ENCODE data around the gene RNGTT. TPM values are rescaled to one million over a fixed set of nuclear protein-coding genes. Genes with fewer than 3 reads are reported as not detected.

The RNGTT gene
- total and polyA plus RNA-seq, 10 of the 15 experiments (the other 5 are each of a cell fraction or from before 2014, with no cell fraction given): 7.7 to 30.4 (median 22.2) TPM

- ATAC-seq (no peak), FAIRE-seq (no peak), DNase-seq (ENCODE audit: low read depth, low spot score) (no peak)
- 96% methylated on average over 1 of the region's 1 CpG for WGBS (ENCODE audit: insufficient coverage, insufficient replicate concordance, low lambda C conversion rate, missing lambda C conversion rate)
- BruUV-seq (replicated peaks): no TSS peak
- 0 out of 4 replicates have a peak, but pooled peaks cover 2 to 3% of the 10 kb centered on the region in 2 experiments for H3K36me3 ChIP-seq (ENCODE audit: control insufficient read depth in 2 of 2, insufficient read depth in 2 of 2, low read length in 1 of 2)
- intact Hi-C loops (cut with micrococcal nuclease; ENCODE audit: unreplicated experiment): no loop called here
- ChIA-PET CTCF (interaction anchor here (1.4 kb wide), 1 partner anchor 10 kb away, joined by 10 read pairs; the partner anchor contains the start of gene RNGTT), RAD21 (ENCODE audit: unreplicated experiment) (no interaction called here), SMC1A (ENCODE audit: uncharacterized antibody, unreplicated experiment) (interaction anchor here (1.3 kb wide), 1 partner anchor 13 kb away, joined by 3 read pairs; no protein-coding TSS in a partner anchor), POLR2A (no interaction called here)
- peaks cover 34% of the 10 kb centered on the region for H3K79me2 ChIP-seq (ENCODE audit: control insufficient read depth, insufficient read depth, low read length)
- H3K4me1 ChIP-seq (ENCODE audit: control insufficient read depth, insufficient read depth, low read length): no peaks in the 10 kb centered on the region
- no peak overlapping the region for H3K4me3 ChIP-seq
- H4K20me1 ChIP-seq (ENCODE audit: control insufficient read depth, insufficient read depth): no peaks in the 10 kb centered on the region; the same call in 1 of the 2 replicates
- H3K9ac ChIP-seq (ENCODE audit: control insufficient read depth, insufficient read depth, low read length): no peak overlapping the region
- H3K27ac ChIP-seq (ENCODE audit: control insufficient read depth, insufficient read depth): no peak overlapping the region
- in situ Hi-C loops (cut with MboI): no loop called here
- peaks cover 10% of the 10 kb centered on the region; the same call in 2 of the 3 replicates for H3K9me3 ChIP-seq (replicated peaks; ENCODE audit: control insufficient read depth, insufficient read depth, low read length)
- H2AFZ ChIP-seq (ENCODE audit: control insufficient read depth, low read depth, low read length): no peak overlapping the region
- H3K4me2 ChIP-seq (ENCODE audit: control insufficient read depth, insufficient read depth): no peak overlapping the region
- no peaks in the 10 kb centered on the region for H3K27me3 ChIP-seq (replicated peaks in 1 of 2; ENCODE audit: control insufficient read depth in 2 of 2, insufficient read depth in 2 of 2, low read length in 1 of 2)
- no peak for TF ChIP-seq POLR2AphosphoS5 (IDR thresholded peaks at IDR 0.05; ENCODE audit: low read length)
- TF ChIP-seq PAX8 (IDR thresholded peaks at IDR 0.05): no peak
- TF ChIP-seq HDAC2 (IDR thresholded peaks at IDR 0.05): no peak
- no peak for TF ChIP-seq KLF5 (IDR thresholded peaks at IDR 0.05; ENCODE audit: partially characterized antibody)
- no peak for TF ChIP-seq WRNIP1 (IDR thresholded peaks at IDR 0.05; ENCODE audit: borderline replicate concordance, low read depth, low read length)
- no peak for TF ChIP-seq EZH2 (IDR thresholded peaks at IDR 0.05; ENCODE audit: borderline replicate concordance, control insufficient read depth, low read depth, low read length)
- TF ChIP-seq SREBF2 (IDR thresholded peaks at IDR 0.05; ENCODE audit: low read length): no peak
- TF ChIP-seq SMC3 (IDR thresholded peaks at IDR 0.05; ENCODE audit: borderline replicate concordance, low read length): no peak
- no peak for TF ChIP-seq ZSCAN29 (IDR thresholded peaks at IDR 0.05)
- no peak for TF ChIP-seq NR2F1 (conservative IDR thresholded peaks at IDR 0.05)
- TF ChIP-seq ESRRA (IDR thresholded peaks at IDR 0.05; ENCODE audit: low read length): no peak
- TF ChIP-seq HDGF (IDR thresholded peaks at IDR 0.05): no peak
- no peak for TF ChIP-seq REST (IDR thresholded peaks at IDR 0.05; ENCODE audit: low read depth, low read length)
- TF ChIP-seq ZNF592 (IDR thresholded peaks at IDR 0.05): no peak
- TF ChIP-seq ZNF217 (IDR thresholded peaks at IDR 0.05): no peak
- TF ChIP-seq CTCF (IDR thresholded peaks at IDR 0.05 in 2 of 3, conservative IDR thresholded peaks at IDR 0.05 in 1 of 3; ENCODE audit: control insufficient read depth in 2 of 3, extremely low read depth in 1 of 3, insufficient read depth in 1 of 3, low read depth in 3 of 3, low read length in 3 of 3): no peak
Observed at GRCh38 chr6:88952065-88952704, 11.2 kb downstream of the RNGTT start.
